PC-3 (cell line): ENCODE data around the gene NR4A3.

ENCODE experiments used
- CTCF ChIP-seq: fragments of 300-600 bp; sonication (generic); conservative IDR thresholded peaks from 2 replicates; pipeline ENCODE4 v1.5.1; 2017; ENCODE audit warnings: antibody characterized with exemption, low read depth, mild to moderate bottlenecking, low read length
- EZH2 ChIP-seq: fragments of 300-600 bp; sonication (generic); IDR thresholded peaks from one replicate; pipeline ENCODE4 v1.6.1; 2017; ENCODE audit warnings: antibody characterized with exemption, mild to moderate bottlenecking, low read length; ENCODE audit not compliant: unreplicated experiment

- TF ChIP-seq CTCF (no peak), EZH2 (no peak)
Observed at GRCh38 chr9:99855467-99856176, 33.9 kb downstream of the NR4A3 start.
